Activated B cell treated with CpG ODN at 0.5 μM for 24 hours (primary cell): ENCODE results near the gene GRIPAP1. TPM values are rescaled to one million over a fixed set of nuclear protein-coding genes. Genes with fewer than 3 reads are reported as not detected.
A peak's percentile ranks its signal among the peaks of the same experiment; 100 is the strongest.
"Not testable (repeated sequence)": the region's sequence is repeated elsewhere in the genome, so short reads cannot be mapped to it uniquely, and the experiment has no call there.

Experiments
- ATAC-seq: fragments of 200-7000 bp; cut with Tn5 transposase; one replicate; pipeline ENCODE4 v1.10.0; 2021; ENCODE audit warnings: low read depth, mild to moderate bottlenecking, moderate library complexity
- CTCF ChIA-PET: fragments of 350-600 bp; sonication (Branson Sonifier 250); formaldehyde crosslinking; loops from one replicate; lab custom pipeline; 2021; ENCODE audit warnings: antibody characterized with exemption; lab: Charles Lee
- POLR2A ChIA-PET: fragments of 350-600 bp; sonication (Branson Sonifier 250); formaldehyde crosslinking; loops from one replicate; lab custom pipeline; 2021; ENCODE audit warnings: antibody characterized with exemption; lab: Charles Lee
- DNase-seq: peaks from one replicate; pipeline ENCODE4 v3.0.0; 2022
- H3K27ac Mint-ChIP-seq: one replicate; pipeline ENCODE4 v1.8.0; 2020; ENCODE audit warnings: mixed read lengths
- H3K27me3 Mint-ChIP-seq: one replicate; pipeline ENCODE4 v1.8.0; 2021; ENCODE audit warnings: mixed read lengths
- H3K36me3 Mint-ChIP-seq: one replicate; pipeline ENCODE4 v1.8.0; 2021; ENCODE audit warnings: low read depth, mixed read lengths
- H3K4me1 Mint-ChIP-seq: one replicate; pipeline ENCODE4 v1.8.0; 2021; ENCODE audit warnings: mixed read lengths
- H3K4me3 Mint-ChIP-seq: one replicate; pipeline ENCODE4 v1.8.0; 2020; ENCODE audit warnings: mild to moderate bottlenecking, mixed read lengths
- H3K9me3 Mint-ChIP-seq: one replicate; pipeline ENCODE4 v1.8.0; 2020; ENCODE audit warnings: mixed read lengths
- CTCF ChIP-seq: fragments of 200-600 bp; IDR thresholded peaks from one replicate; pipeline ENCODE4 v1.8.0; 2022; ENCODE audit warnings: antibody characterized with exemption, mild to moderate bottlenecking
- intact Hi-C: fragments of 100-400 bp; cut with micrococcal nuclease; formaldehyde crosslinking; loops from one replicate; pipeline ENCODE4 v1.15.1; 2024
- total RNA-seq: library from RNA; stranded (reverse); gene quantifications from 2 replicates; pipeline ENCODE4 v1.2.3, GENCODE V29; 2022

Gene GRIPAP1
- total RNA-seq, 1 donor from 2014 or later: 117 TPM

- CTCF ChIA-PET: no interaction called here
- Mint-ChIP-seq H3K4me3 (no peak overlapping the region), H3K27ac (no peak overlapping the region), H3K36me3 (peaks cover 62% of the 10 kb centered on the region), H3K4me1 (no peaks in the 10 kb centered on the region), H3K9me3 (no peaks in the 10 kb centered on the region), H3K27me3 (no peaks in the 10 kb centered on the region)
- POLR2A ChIA-PET: no interaction called here
- DNase-seq (no peak), ATAC-seq (no peak)
- no peak for TF ChIP-seq CTCF
- intact Hi-C loops: no loop called here
These were observed 19.0 kb downstream of the GRIPAP1 start for GRCh38 chrX:48983081-48983480.

- H3K27ac Mint-ChIP-seq: no peak overlapping the region
- H3K9me3 Mint-ChIP-seq: no peaks in the 10 kb centered on the region
- no peak for ATAC-seq
- no peaks in the 10 kb centered on the region for H3K4me1 Mint-ChIP-seq
- no peak for TF ChIP-seq CTCF
- DNase-seq: no peak
- CTCF ChIA-PET: no interaction called here
- intact Hi-C loops: no loop called here
- H3K36me3 Mint-ChIP-seq: peaks cover 73% of the 10 kb centered on the region
- H3K4me3 Mint-ChIP-seq: no peak overlapping the region
- no peaks in the 10 kb centered on the region for H3K27me3 Mint-ChIP-seq
- POLR2A ChIA-PET: no interaction called here
These were observed 20.9 kb downstream of the GRIPAP1 start for GRCh38 chrX:48981178-48981577.

GRCh38 chrX:48980341-48980740 lies 21.7 kb downstream of the GRIPAP1 start:
- H3K27ac Mint-ChIP-seq, H3K9me3 Mint-ChIP-seq, H3K27me3 Mint-ChIP-seq, DNase-seq, intact Hi-C loops, CTCF ChIA-PET, ATAC-seq, H3K4me1 Mint-ChIP-seq, POLR2A ChIA-PET, H3K4me3 Mint-ChIP-seq: not testable (repeated sequence)
- peaks cover 77% of the 10 kb centered on the region for H3K36me3 Mint-ChIP-seq

- POLR2A ChIA-PET: no interaction called here
- Mint-ChIP-seq H3K27ac (peak overlapping the region; percentile 46), H3K4me1 (no peaks in the 10 kb centered on the region), H3K9me3 (no peaks in the 10 kb centered on the region), H3K27me3 (no peaks in the 10 kb centered on the region), H3K4me3 (no peak overlapping the region), H3K36me3 (peaks cover 72% of the 10 kb centered on the region)
- no peak for TF ChIP-seq CTCF
- intact Hi-C loops: no loop called here
- ATAC-seq (no peak), DNase-seq (no peak)
- CTCF ChIA-PET: no interaction called here
These were observed 23.8 kb downstream of the GRIPAP1 start for GRCh38 chrX:48978226-48978625.

- Mint-ChIP-seq H3K4me3 (no peak overlapping the region), H3K4me1 (peaks cover 9% of the 10 kb centered on the region), H3K27ac (no peak overlapping the region), H3K36me3 (peaks cover 53% of the 10 kb centered on the region), H3K27me3 (no peaks in the 10 kb centered on the region), H3K9me3 (no peaks in the 10 kb centered on the region)
- CTCF ChIA-PET: no interaction called here
- POLR2A ChIA-PET: no interaction called here
- no peak for ATAC-seq
- DNase-seq: no peak
- no peak for TF ChIP-seq CTCF
- intact Hi-C loops: no loop called here
These were observed 26.0 kb downstream of the GRIPAP1 start for GRCh38 chrX:48976086-48976485.

GRCh38 chrX:48975541-48975940 lies 26.5 kb downstream of the GRIPAP1 start:
- no peak overlapping the region for H3K27ac Mint-ChIP-seq
- DNase-seq (no peak), ATAC-seq (no peak)
- H3K4me3 Mint-ChIP-seq: no peak overlapping the region
- no peaks in the 10 kb centered on the region for H3K9me3 Mint-ChIP-seq
- CTCF ChIA-PET: no interaction called here
- peaks cover 13% of the 10 kb centered on the region for H3K4me1 Mint-ChIP-seq
- POLR2A ChIA-PET: no interaction called here
- H3K36me3 Mint-ChIP-seq: peaks cover 49% of the 10 kb centered on the region
- intact Hi-C loops: no loop called here
- no peaks in the 10 kb centered on the region for H3K27me3 Mint-ChIP-seq
- no peak for TF ChIP-seq CTCF
